Metanephros (tissue), 2 donors: Measurements from ENCODE around the gene PDHA2. TPM values are rescaled to one million over a fixed set of nuclear protein-coding genes. Genes with fewer than 3 reads are reported as not detected.

Source experiments
- small RNA-seq: library from RNA; depleted of rRNA; stranded (forward); fragments of <200 nt; gene quantifications from one replicate; pipeline ENCODE3, GENCODE V24; 2014; ENCODE audit warnings: low replicate concordance
- total RNA-seq: library from RNA; depleted of rRNA; stranded (reverse); fragments of >200 nt; gene quantifications from one replicate; pipeline ENCODE4 v1.2.3, GENCODE V29; 2014

Gene PDHA2
- not detected for total RNA-seq

DNA sequence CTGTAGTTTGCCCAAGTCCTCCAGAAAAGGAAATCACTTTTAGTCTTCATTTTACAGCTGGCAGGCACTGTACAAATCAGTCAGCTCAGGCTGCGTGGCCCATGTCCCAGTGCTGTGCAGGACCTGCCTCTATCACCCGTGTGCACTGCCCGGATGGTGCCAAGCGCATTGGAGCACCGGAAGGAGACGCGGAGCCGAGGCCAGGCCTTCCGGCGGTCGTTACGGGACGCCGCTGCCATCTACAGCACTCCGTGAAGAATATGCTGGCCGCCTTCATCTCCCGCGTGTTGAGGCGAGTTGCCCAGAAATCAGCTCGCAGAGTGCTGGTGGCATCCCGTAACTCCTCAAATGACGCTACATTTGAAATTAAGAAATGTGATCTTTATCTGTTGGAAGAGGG lies at the start of gene PDHA2:
Gene PDHA2 (plus strand): TSS at position 203 of the 400 bp plus-strand sequence. CDS start 58 bp downstream, at position 261.

Small RNA genes within 50 kb of the gene (small RNA-seq; reads per million reads assigned to genes)
- gene RNU6-1059P = not detected
